A673 (cell line): ENCODE data around the gene TTC34.

Source experiments
- CTCF ChIP-seq: fragments of 300-800, 200-600 bp; sonication (generic); conservative IDR thresholded peaks from 2 replicates; pipeline ENCODE4 v1.5.1; 2017; ENCODE audit warnings: low read depth, mild to moderate bottlenecking, antibody characterized with exemption, low read length, moderate library complexity, mixed read lengths
- EZH2 ChIP-seq: fragments of 200-600 bp; sonication (generic); IDR thresholded peaks from 2 replicates; pipeline ENCODE4 v1.6.1; 2017; ENCODE audit warnings: borderline replicate concordance, low read depth, mild to moderate bottlenecking, mixed read lengths, antibody characterized with exemption, low read length; ENCODE audit not compliant: poor library complexity, severe bottlenecking

- no peak for TF ChIP-seq CTCF
- no peak for TF ChIP-seq EZH2
These were observed 205.5 kb downstream of the TTC34 start for GRCh38 chr1:2595812-2596529.
